ENCODE data around the gene MCF2L2. TPM values are rescaled to one million over a fixed set of nuclear protein-coding genes. Genes with fewer than 3 reads are reported as not detected.
"Not testable (repeated sequence)": the region's sequence is repeated elsewhere in the genome, so short reads cannot be mapped to it uniquely, and the experiment has no call there.

The MCF2L2 gene
- polyA plus RNA-seq, 4 donors, result 0.61 to 1.7 (median 1.5) TPM

GRCh38 chr3:183443395-183444385 lies 15.3 kb upstream of the MCF2L2 start:
- DNase-seq (ENCODE audit: low read depth in 4 of 4, low spot score in 2 of 4), result no peak

- DNase-seq (ENCODE audit: low read depth in 4 of 4, low spot score in 2 of 4), result no peak
Observed at GRCh38 chr3:183442994-183443393, 14.6 kb upstream of the MCF2L2 start.

GRCh38 chr3:183440521-183440920 lies 12.1 kb upstream of the MCF2L2 start:
- not testable (repeated sequence) for DNase-seq (ENCODE audit: low read depth in 4 of 4, low spot score in 2 of 4)

- DNase-seq (ENCODE audit: low read depth in 4 of 4, low spot score in 2 of 4), result no peak
Observed at GRCh38 chr3:183439515-183439914, 11.1 kb upstream of the MCF2L2 start.

GRCh38 chr3:183438735-183439134 lies 10.3 kb upstream of the MCF2L2 start:
- no peak for DNase-seq (ENCODE audit: low read depth in 4 of 4, low spot score in 2 of 4)

- no peak for DNase-seq (ENCODE audit: low read depth in 4 of 4, low spot score in 2 of 4)
Observed at GRCh38 chr3:183437666-183438564, 9.5 kb upstream of the MCF2L2 start.

- no peak for DNase-seq (ENCODE audit: low read depth in 4 of 4, low spot score in 2 of 4)
Observed at GRCh38 chr3:183437061-183437460, 8.6 kb upstream of the MCF2L2 start.

- no peak for DNase-seq (ENCODE audit: low read depth in 4 of 4, low spot score in 2 of 4)
Observed at GRCh38 chr3:183435661-183436060, 7.2 kb upstream of the MCF2L2 start.

GRCh38 chr3:183434992-183435391 lies 6.6 kb upstream of the MCF2L2 start:
- no peak for DNase-seq (ENCODE audit: low read depth in 4 of 4, low spot score in 2 of 4)

- no peak for DNase-seq (ENCODE audit: low read depth in 4 of 4, low spot score in 2 of 4)
Observed at GRCh38 chr3:183434503-183434902, 6.1 kb upstream of the MCF2L2 start.

- DNase-seq (ENCODE audit: low read depth in 4 of 4, low spot score in 2 of 4), result no peak
Observed at GRCh38 chr3:183430325-183430957, 2.0 kb upstream of the MCF2L2 start.

GRCh38 chr3:183427876-183428446 lies 458 bp downstream of the MCF2L2 start:
- DNase-seq (ENCODE audit: low read depth in 4 of 4, low spot score in 2 of 4), result peak in 1 of 4 donors; percentile 49

- DNase-seq (ENCODE audit: low read depth in 4 of 4, low spot score in 2 of 4), result no peak
Observed at GRCh38 chr3:183427196-183427875, 1.1 kb downstream of the MCF2L2 start.

- not testable (repeated sequence) for DNase-seq (ENCODE audit: low read depth in 4 of 4, low spot score in 2 of 4)
Observed at GRCh38 chr3:183418807-183419206, 9.6 kb downstream of the MCF2L2 start.

- DNase-seq (ENCODE audit: low read depth in 4 of 4, low spot score in 2 of 4), result no peak
Observed at GRCh38 chr3:183411216-183411922, 17.1 kb downstream of the MCF2L2 start.

GRCh38 chr3:183410759-183411158 lies 17.7 kb downstream of the MCF2L2 start:
- DNase-seq (ENCODE audit: low read depth in 4 of 4, low spot score in 2 of 4), result no peak

GRCh38 chr3:183410280-183410679 lies 18.1 kb downstream of the MCF2L2 start:
- no peak for DNase-seq (ENCODE audit: low read depth in 4 of 4, low spot score in 2 of 4)

- no peak for DNase-seq (ENCODE audit: low read depth in 4 of 4, low spot score in 2 of 4)
Observed at GRCh38 chr3:183409219-183409618, 19.2 kb downstream of the MCF2L2 start.

GRCh38 chr3:183401678-183402077 lies 26.7 kb downstream of the MCF2L2 start:
- DNase-seq (ENCODE audit: low read depth in 4 of 4, low spot score in 2 of 4), result no peak
